Mucosa of descending colon (tissue), 3 donors: ENCODE measurements around the gene COMMD2. TPM values are rescaled to one million over a fixed set of nuclear protein-coding genes. Genes with fewer than 3 reads are reported as not detected.

Experiments
- ATAC-seq: fragments of 200-7000 bp; cut with Tn5 transposase; one replicate; pipeline ENCODE4 v1.9.1; 2020; ENCODE audit warnings: mild to moderate bottlenecking, moderate library complexity
- DNase-seq, 3 donors: peaks; one replicate each; pipeline ENCODE4 v3.0.0-alpha.2; 2020
- H3K36me3 ChIP-seq: fragments of 200-600 bp; one replicate; pipeline ENCODE4 v1.8.0; 2021; ENCODE audit warnings: low read depth, mild to moderate bottlenecking
- H3K4me1 ChIP-seq: fragments of 200-600 bp; one replicate; pipeline ENCODE4 v1.8.0; 2021; ENCODE audit warnings: low read depth, mild to moderate bottlenecking
- H3K4me3 ChIP-seq: fragments of 200-600 bp; one replicate; pipeline ENCODE4 v1.8.0; 2021; ENCODE audit warnings: mild to moderate bottlenecking
- H3K9me3 ChIP-seq: fragments of 200-600 bp; one replicate; pipeline ENCODE4 v1.8.0; 2021; ENCODE audit warnings: mild to moderate bottlenecking
- CTCF ChIP-seq: fragments of 200-600 bp; IDR thresholded peaks from one replicate; pipeline ENCODE4 v1.8.0; 2022; ENCODE audit warnings: antibody characterized with exemption, mild to moderate bottlenecking
- intact Hi-C, 2 donors: fragments of 100-400 bp; cut with DNase I in 1 of 2; cut with micrococcal nuclease in 1 of 2; formaldehyde crosslinking; loops; one replicate each; pipeline versions ENCODE4 v1.11.0 to v1.11.1; 2022; cut with DNase I, micrococcal nuclease
- total RNA-seq, 3 donors: library from RNA; stranded (reverse); fragmentation: NEBNext Ultra II Directional in 2 of 3; extraction: Animal tissue kit (Norgen Biotek cat#: 25700) in 2 of 3; gene quantifications; one replicate each; pipeline versions ENCODE4 v1.2.1 to v1.2.4, GENCODE V29; 2021 to 2023
- donor health status: DM: no; HTN: no; CAD: no; lungs with moderate emphysema.
- donor health status: DM: no; HTN: no; CAD: no.
- donor health status: DM: no; HTN: yes; CAD: no.

COMMD2 gene
- total RNA-seq, 3 donors from 2014 or later: 19.7 to 26.9 (median 25.4) TPM

DNA sequence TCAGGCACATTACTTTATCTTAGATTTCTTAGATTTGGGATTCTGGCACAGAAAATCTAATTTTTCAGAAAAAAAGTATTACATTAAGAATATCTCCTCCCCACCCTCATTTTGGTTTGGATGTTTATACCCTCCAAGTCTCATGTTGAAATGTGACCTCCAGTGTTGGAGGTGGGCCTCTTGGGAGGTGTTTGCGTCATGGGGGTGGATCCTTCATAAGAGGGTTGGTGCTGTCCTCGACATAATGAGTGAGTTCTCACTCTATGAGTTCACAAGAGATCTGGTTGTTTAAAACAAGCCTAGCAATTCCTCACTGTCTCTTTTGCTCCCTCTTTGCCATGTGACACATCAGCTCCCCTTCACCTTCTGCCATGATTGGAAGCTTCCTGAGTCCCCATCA is 48.8 kb downstream of the COMMD2 start:
- intact Hi-C loops: no loop called here
- ATAC-seq (peak; percentile 53), DNase-seq (peak in 1 of 3 donors; percentile 28)
- Histone ChIP-seq H3K36me3 (no peaks in the 10 kb centered on the region), H3K4me1 (peaks cover 2% of the 10 kb centered on the region), H3K4me3 (no peak overlapping the region), H3K9me3 (peaks cover 6% of the 10 kb centered on the region)
- no peak for TF ChIP-seq CTCF

GRCh38 chr3:149702691-149703441 is 49.4 kb downstream of the COMMD2 start:
- ATAC-seq (peak; percentile 49), DNase-seq (no peak)
- peaks cover 12% of the 10 kb centered on the region for H3K9me3 ChIP-seq
- peaks cover 2% of the 10 kb centered on the region for H3K4me1 ChIP-seq
- no peak overlapping the region for H3K4me3 ChIP-seq
- H3K36me3 ChIP-seq: no peaks in the 10 kb centered on the region
- intact Hi-C loops: no loop called here
- no peak for TF ChIP-seq CTCF

DNA sequence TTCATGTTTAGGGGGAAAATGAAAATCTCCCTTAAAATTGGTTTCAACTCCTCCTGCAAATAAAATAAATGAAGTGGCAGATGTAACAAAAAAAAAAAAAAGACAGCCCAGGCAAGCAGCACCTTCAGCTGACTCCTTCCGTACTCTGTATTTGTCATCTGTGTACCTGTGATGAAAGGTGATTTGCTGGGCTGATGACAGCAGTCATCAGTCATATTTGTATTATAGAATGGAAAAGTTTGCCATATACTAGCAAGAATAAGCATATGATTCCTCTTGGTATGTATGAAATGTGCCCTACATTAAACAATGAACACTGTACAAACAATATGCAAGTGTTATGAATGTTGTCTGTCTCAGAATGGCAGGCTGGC is 50.3 kb downstream of the COMMD2 start:
- intact Hi-C loops: no loop called here
- peaks cover 15% of the 10 kb centered on the region for H3K9me3 ChIP-seq
- no peaks in the 10 kb centered on the region for H3K36me3 ChIP-seq
- no peak for DNase-seq
- no peak overlapping the region for H3K4me3 ChIP-seq
- TF ChIP-seq CTCF: no peak
- ATAC-seq: no peak
- peaks cover 2% of the 10 kb centered on the region for H3K4me1 ChIP-seq

- no peak overlapping the region for H3K4me3 ChIP-seq
- DNase-seq: no peak
- intact Hi-C loops: no loop called here
These were observed 50.9 kb downstream of the COMMD2 start for GRCh38 chr3:149701206-149701976.

More at GRCh38 chr3:149701206-149701976, 50.9 kb downstream of the COMMD2 start:
- H3K9me3 ChIP-seq: peaks cover 15% of the 10 kb centered on the region
- no peak for TF ChIP-seq CTCF
- no peaks in the 10 kb centered on the region for H3K36me3 ChIP-seq
- peaks cover 2% of the 10 kb centered on the region for H3K4me1 ChIP-seq
- no peak for ATAC-seq

Other genes starting within 250 kb of the COMMD2 start
- gene WWTR1, start 94.5 kb downstream of the COMMD2 start, total RNA-seq: 100 to 1,000 TPM in 1 of 3 donors, 10 to 100 TPM in 2; 11.6 to 217 (median 20.7) TPM
- not detected for gene ANKUB1, start 40.1 kb upstream of the COMMD2 start, total RNA-seq
- 10 to 100 TPM; 52.6 to 85.0 (median 64.9) TPM for gene RNF13, start 60.7 kb upstream of the COMMD2 start, total RNA-seq
- gene PFN2, start 218.4 kb upstream of the COMMD2 start, total RNA-seq: 10 to 100 TPM; 35.5 to 49.9 (median 37.8) TPM